GM18870 (cell line): ENCODE results near the gene ABCA2.

Experiments
- ATAC-seq: cut with Tn5 transposase; IDR thresholded peaks from one replicate; pipeline ENCODE4 v1.9.1; 2021; ENCODE audit warnings: moderate library complexity; ENCODE audit not compliant: unreplicated experiment

ABCA2 gene

DNA sequence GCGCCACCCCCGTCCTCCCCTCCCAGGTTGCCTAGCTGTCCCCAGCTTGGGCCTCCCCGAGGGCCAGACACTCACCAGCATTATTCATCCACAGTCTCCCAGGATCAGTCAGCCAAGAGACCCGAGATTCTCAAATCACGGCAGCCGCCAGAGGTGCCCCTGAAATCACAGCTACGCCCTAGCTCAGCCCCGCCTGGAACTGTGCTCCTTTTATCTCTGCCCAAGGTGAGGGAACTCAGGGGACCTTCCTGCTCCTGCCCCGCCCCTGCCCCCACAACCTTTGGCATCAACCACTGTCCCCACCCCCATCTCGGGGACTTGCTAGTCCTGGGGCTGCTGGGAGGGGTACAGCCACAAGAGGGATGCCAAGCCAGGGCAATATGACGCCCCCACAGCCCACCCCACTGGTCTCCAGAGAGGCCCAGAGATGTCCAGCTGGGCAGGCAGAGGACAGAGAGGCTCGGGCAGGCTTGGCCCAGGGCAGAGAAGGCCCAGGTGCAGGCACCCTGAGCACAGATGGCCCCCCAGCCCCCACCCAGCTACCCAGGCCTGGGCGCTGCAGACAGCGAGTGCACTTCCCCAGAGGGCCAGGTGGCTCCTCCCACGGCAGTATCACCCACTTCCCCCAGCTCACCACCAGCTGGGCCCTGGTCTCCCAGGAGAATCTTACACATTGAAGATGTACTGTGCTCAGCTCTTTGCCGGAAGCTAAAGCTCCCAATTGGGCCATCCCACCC, 4.0 kb upstream of the ABCA2 start, which contains the start of gene FUT7:
Gene FUT7 (minus strand): TSS at position 185 of the 737 bp plus-strand sequence. CDS start 97 bp downstream, at position 88.
- no peak for ATAC-seq

DNA sequence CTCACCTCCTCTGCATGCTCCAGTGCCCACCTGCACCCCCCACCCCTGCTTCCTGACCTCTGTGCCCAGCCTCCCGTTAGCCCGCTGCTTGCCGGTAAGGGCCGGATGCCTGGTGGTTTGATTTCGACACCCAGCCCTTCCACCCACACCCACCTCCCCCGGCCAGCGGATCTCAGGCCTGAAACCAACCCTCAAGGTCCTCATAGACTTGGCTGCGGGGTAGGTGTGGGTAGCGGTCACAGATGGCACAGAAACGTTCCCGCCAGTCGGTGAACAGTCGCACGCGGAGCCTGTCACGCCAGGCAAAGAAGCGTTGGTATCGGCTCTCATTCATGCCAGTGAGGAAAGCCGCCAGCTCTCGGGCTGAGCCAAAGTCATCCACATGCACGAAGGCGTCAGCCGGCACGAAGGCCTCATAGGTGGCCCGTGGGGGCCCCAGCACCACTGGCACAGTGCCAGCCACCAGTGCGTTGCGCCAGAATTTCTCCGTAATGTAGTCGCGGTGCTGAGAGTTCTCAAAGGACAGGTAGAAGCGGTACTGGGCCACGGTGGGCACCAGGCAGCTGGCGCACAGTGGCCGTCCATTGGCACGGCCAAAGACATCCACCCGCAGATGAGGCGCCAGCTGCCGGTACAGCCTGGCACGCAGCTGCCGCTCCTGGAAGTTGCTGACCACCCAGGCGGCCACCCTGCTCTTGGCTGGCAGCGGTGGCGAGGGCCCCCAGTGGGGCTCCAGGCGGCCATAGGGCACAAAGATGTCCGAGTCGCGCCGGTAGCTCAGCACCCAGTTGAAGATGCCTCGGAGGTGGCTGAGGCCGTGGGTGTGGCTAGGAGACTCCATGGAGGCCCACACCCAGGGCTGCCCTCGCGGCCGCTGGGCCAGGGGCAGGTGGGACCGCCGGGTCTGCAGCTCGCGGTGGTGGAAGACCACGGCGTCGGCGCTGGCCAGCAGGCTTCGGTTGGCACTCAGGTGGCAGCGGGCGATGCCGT, 2.8 kb upstream of the ABCA2 start:
- no peak for ATAC-seq

- no peak for ATAC-seq
Observed at GRCh38 chr9:137030006-137030405, 2.0 kb upstream of the ABCA2 start.

GRCh38 chr9:137029058-137029936, 1.3 kb upstream of the ABCA2 start:
- no peak for ATAC-seq

GRCh38 chr9:137028263-137029057, 423 bp upstream of the ABCA2 start:
- no peak for ATAC-seq

DNA sequence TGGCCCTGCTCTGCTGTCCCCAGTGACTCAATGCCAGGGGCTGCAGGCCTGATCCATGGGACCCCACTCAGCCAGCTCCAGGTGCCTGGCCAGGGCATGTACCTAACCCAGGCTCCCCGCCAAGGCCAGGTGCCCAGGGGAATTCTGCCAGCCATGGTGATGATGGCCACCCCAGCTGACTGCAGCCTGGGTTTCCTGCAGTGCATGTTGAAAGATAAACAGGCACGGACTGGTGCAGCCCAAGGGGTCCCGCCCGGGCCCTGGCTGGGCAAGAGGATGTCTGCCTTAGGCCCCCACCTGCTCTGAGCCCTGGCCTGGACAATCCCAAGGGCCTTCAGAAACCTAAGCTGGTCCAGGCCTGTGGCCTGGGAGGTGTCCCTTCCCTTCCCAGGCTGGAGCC, 1.2 kb downstream of the ABCA2 start:
- ATAC-seq = no peak

- no peak for ATAC-seq
Observed at GRCh38 chr9:137026384-137026783, 1.7 kb downstream of the ABCA2 start.

GRCh38 chr9:137025517-137025966, 2.5 kb downstream of the ABCA2 start:
- ATAC-seq = no peak

DNA sequence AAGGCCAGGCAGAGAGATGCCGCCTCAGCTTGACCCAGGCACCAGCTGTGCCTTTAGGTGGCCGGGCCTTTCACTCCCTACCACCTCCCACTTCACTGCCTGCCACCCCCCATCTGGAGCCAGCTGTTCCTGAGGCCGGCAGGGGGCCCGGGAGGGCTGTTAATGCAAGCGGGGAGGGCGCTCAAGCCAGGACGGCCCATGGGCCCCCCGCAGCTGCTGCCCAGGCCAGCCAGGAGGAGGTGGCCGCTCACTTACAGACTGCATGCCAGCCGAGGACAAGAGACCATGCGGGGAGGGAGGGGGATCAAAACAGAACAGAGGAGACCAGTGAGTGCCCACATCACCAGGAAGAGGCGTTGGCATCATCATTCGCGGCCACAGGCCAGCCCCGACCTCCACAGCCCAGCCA, 4.5 kb downstream of the ABCA2 start:
- ATAC-seq = no peak

DNA sequence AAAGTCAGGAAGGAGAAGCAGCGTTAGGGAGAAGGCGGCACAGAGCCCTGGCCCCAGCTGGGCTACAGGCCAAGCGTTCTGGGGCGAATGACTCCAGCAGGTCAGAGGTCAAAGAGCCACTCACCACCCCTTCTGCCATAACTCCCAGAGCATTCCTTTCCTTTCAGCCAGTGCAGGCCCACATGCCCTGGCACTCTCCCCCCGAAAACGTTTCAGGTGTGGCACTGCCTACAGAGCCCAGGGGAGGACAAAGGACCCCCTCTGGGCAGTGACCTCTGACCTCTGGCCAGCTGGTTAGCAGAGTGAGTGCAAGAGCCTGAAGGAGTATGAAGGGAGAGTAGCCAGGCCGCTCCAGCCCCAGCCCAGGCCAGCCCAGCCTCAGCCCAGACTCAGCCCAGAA, 4.9 kb downstream of the ABCA2 start:
- ATAC-seq = no peak

- ATAC-seq = no peak
Observed at GRCh38 chr9:137022662-137023008, 5.4 kb downstream of the ABCA2 start.

GRCh38 chr9:137021979-137022661, 5.9 kb downstream of the ABCA2 start:
- no peak for ATAC-seq

GRCh38 chr9:137021568-137021978, 6.5 kb downstream of the ABCA2 start:
- ATAC-seq = no peak

- no peak for ATAC-seq
Observed at GRCh38 chr9:137020771-137021567, 7.1 kb downstream of the ABCA2 start.

DNA sequence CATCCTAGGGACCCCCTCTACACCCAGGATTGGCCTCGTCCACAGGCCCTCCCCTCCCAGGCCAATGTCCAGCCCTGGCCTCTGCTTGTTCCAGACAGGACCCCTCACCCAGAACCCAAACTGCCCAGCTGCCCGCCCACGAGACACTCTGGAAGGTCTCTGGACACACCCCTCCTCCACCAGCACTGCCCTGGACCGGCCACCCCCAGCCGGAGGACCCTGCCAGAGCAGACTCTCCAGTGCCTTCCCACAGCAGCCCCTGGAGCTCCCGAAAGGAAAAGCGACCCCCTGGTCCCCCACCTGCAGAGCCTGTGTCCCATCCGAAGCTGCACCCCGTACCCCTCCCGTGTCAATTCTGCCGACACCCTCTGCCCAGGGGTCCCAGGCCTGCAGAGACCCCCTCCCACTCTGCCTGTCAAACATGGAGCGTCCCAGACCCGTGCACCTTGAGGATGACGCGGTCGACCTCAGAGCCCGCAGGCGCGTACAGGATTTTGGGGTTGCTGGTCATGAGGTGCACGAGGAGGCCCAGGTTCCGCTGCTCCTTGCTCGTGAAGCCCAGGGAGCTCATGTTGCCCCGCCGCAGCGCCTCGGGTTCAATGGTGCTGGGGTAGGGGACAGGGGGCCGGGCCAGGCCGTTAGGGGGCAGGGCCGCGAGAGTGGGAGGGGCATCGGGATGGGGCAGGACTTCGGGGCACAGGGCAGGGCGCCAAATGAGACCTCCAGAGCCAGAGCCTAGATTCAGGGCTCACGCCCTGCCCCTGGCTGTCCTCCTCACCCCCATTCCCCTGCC, 8.0 kb downstream of the ABCA2 start:
- no peak for ATAC-seq

DNA sequence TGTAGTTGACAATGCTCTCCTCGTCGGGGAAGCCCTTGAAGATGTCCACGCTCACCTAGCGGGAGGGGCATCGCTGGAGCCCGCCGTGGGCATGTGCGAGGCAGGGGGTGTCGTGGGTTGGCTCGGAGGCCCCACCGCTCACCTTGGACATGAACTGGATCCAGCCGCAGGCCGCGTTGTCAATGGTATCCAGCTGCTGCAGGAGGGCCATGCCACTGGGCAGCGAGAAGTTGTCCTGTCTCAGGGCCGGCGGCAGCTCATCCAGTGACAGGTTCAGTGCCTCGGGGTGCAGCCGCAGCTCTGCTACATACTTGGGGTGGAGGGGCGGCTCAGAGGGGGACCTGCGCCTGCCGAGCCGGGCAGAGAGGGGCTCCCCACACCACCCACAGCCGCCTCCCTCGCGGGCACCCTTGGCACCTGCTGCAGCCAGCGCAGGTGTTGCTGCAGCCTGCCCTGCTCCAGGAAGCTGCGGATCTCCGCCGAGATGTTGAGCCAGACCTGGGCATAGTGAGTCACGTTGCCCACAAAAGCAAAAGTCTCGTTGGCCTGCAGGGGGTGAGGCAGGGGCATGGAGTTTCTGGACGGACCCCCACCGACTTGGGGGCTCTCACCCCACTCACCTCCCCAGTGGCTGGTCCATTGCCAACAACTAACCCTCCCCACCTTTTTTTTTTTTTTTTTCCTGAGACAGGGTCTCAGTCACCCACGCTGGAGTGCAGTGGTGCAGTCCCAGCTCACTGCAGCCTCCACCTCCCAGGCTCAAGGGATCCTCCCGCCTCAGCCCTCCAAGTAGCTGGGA, 9.1 kb downstream of the ABCA2 start:
- no peak for ATAC-seq
